GM23338 (cell line): ENCODE results near the gene ZBTB7C. TPM values are rescaled to one million over a fixed set of nuclear protein-coding genes. Genes with fewer than 3 reads are reported as not detected.

Experiments used
- ATAC-seq: fragments of 200-7000 bp; cut with Tn5 transposase; 3 replicates; pipeline ENCODE4 v1.9.1; 2020
- DNase-seq: peaks from one replicate; pipeline ENCODE4 v3.0.0-alpha.2; 2015; ENCODE audit warnings: low spot score
- H2AFZ ChIP-seq: fragments of 200-600 bp; sonication (generic); 2 replicates; pipeline ENCODE4 v1.8.0; 2016; ENCODE audit warnings: antibody characterized with exemption, mild to moderate bottlenecking, moderate library complexity
- H3F3A ChIP-seq: fragments of 200-600 bp; sonication (generic); replicated peaks from 2 replicates; pipeline ENCODE4 v1.8.0; 2017; ENCODE audit warnings: antibody characterized with exemption, mixed run types, low read depth
- H3K27ac ChIP-seq: fragments of 200-600 bp; sonication (generic); 2 replicates; pipeline ENCODE4 v1.6.1; 2016; ENCODE audit warnings: low read depth
- H3K27me3 ChIP-seq: fragments of 200-600 bp; sonication (generic); 2 replicates; pipeline ENCODE4 v1.8.0; 2016; ENCODE audit warnings: mild to moderate bottlenecking, mixed run types, moderate library complexity; ENCODE audit not compliant: insufficient read depth
- H3K36me3 ChIP-seq: fragments of 200-600 bp; sonication (generic); 2 replicates; pipeline ENCODE4 v1.8.0; 2016; ENCODE audit warnings: mild to moderate bottlenecking; ENCODE audit not compliant: insufficient read depth
- H3K4me1 ChIP-seq: fragments of 200-600 bp; sonication (generic); 2 replicates; pipeline ENCODE4 v1.8.0; 2016; ENCODE audit warnings: mild to moderate bottlenecking, moderate library complexity; ENCODE audit not compliant: insufficient read depth
- H3K4me2 ChIP-seq: fragments of 200-600 bp; sonication (generic); 2 replicates; pipeline ENCODE4 v1.7.1; 2017; ENCODE audit warnings: mixed run types
- H3K4me3 ChIP-seq: fragments of 200-600 bp; sonication (generic); 2 replicates; pipeline ENCODE4 v1.6.1; 2016; ENCODE audit warnings: mixed run types
- H3K79me2 ChIP-seq: fragments of 200-600 bp; sonication (generic); replicated peaks from 2 replicates; pipeline ENCODE4 v1.8.0; 2017; ENCODE audit warnings: mild to moderate bottlenecking; ENCODE audit not compliant: insufficient read depth
- H3K9me2 ChIP-seq: fragments of 200-600 bp; sonication (generic); 2 replicates; pipeline ENCODE4 v1.8.0; 2017; ENCODE audit not compliant: insufficient read depth
- H4K20me1 ChIP-seq: fragments of 200-600 bp; sonication (generic); replicated peaks from 2 replicates; pipeline ENCODE4 v1.8.0; 2017; ENCODE audit warnings: mild to moderate bottlenecking; ENCODE audit not compliant: insufficient read depth
- H3K27ac Mint-ChIP-seq: 2 replicates; pipeline ENCODE4 v1.8.0; 2020; ENCODE audit warnings: inconsistent platforms, mild to moderate bottlenecking, moderate library complexity, mixed read lengths
- H3K27me3 Mint-ChIP-seq: 3 replicates; pipeline ENCODE4 v1.8.0; 2022; ENCODE audit warnings: low read depth, mild to moderate bottlenecking, moderate library complexity, mixed read lengths, inconsistent platforms; ENCODE audit not compliant: insufficient read depth, poor library complexity
- H3K36me3 Mint-ChIP-seq: 3 replicates; pipeline ENCODE4 v1.8.0; 2021; ENCODE audit warnings: low read depth, mild to moderate bottlenecking, inconsistent platforms, moderate library complexity, mixed read lengths
- H3K4me1 Mint-ChIP-seq: 3 replicates; pipeline ENCODE4 v1.8.0; 2020; ENCODE audit warnings: mild to moderate bottlenecking, inconsistent platforms, mixed read lengths
- H3K4me3 Mint-ChIP-seq: 3 replicates; pipeline ENCODE4 v1.8.0; 2021; ENCODE audit warnings: moderate library complexity, mild to moderate bottlenecking, inconsistent platforms, mixed read lengths
- H3K9me3 Mint-ChIP-seq: 3 replicates; pipeline ENCODE4 v1.8.0; 2020; ENCODE audit warnings: moderate library complexity, mild to moderate bottlenecking, inconsistent platforms, mixed read lengths
- CREB1 ChIP-seq: fragments of 250-450 bp; sonication (Bioruptor Pico); IDR thresholded peaks from 2 replicates; pipeline ENCODE4 v1.5.0; 2020; ENCODE audit warnings: low read depth, mild to moderate bottlenecking, moderate library complexity
- EZH2 ChIP-seq: fragments of 200-600 bp; sonication (generic); IDR thresholded peaks from one replicate; pipeline ENCODE4 v1.8.0; 2017; ENCODE audit warnings: antibody characterized with exemption, mild to moderate bottlenecking, low read depth; ENCODE audit not compliant: unreplicated experiment
- EZH2phosphoT487 ChIP-seq: fragments of 200-600 bp; sonication (generic); IDR thresholded peaks from one replicate; pipeline ENCODE4 v1.8.1; 2018; ENCODE audit warnings: antibody characterized with exemption; ENCODE audit not compliant: unreplicated experiment
- JUNB ChIP-seq: IDR thresholded peaks from one replicate; pipeline ENCODE4 v1.6.1; 2016; ENCODE audit warnings: antibody characterized with exemption; ENCODE audit not compliant: unreplicated experiment
- NANOG ChIP-seq: IDR thresholded peaks from 2 replicates; pipeline ENCODE4 v1.6.1; 2016; ENCODE audit warnings: antibody characterized with exemption, borderline replicate concordance
- POLR2AphosphoS5 ChIP-seq: IDR thresholded peaks from 2 replicates; pipeline ENCODE4 v1.6.1; 2016; ENCODE audit warnings: antibody characterized with exemption, low read depth
- STAT1 ChIP-seq: IDR thresholded peaks from one replicate; pipeline ENCODE4 v1.6.1; 2016; ENCODE audit warnings: antibody characterized with exemption; ENCODE audit not compliant: unreplicated experiment
- ZNF114 ChIP-seq: fragments of 250-450 bp; sonication (Bioruptor Pico); IDR thresholded peaks from 2 replicates; pipeline ENCODE4 v1.5.0; 2020; ENCODE audit warnings: mild to moderate bottlenecking, moderate library complexity
- ZNF331 ChIP-seq: fragments of 250-450 bp; sonication (Bioruptor Pico); IDR thresholded peaks from 2 replicates; pipeline ENCODE4 v1.5.0; 2020; ENCODE audit warnings: low read depth, mild to moderate bottlenecking, moderate library complexity
- polyA plus RNA-seq: library from polyadenylated mRNA; unstranded; fragments of >200 nt; fragmentation: Nextera tagmentation; extraction: Ambion mirVana; gene quantifications from 2 replicates; pipeline ENCODE4 v1.2.1, GENCODE V29; 2016
- total RNA-seq: library from RNA; depleted of rRNA; stranded (reverse); fragments of >200 nt; shearing (Covaris generic); gene quantifications from 2 replicates; pipeline ENCODE4 v1.2.3, GENCODE V29; 2014
- TF ChIP-seq, protein P1 (sequence below): IDR thresholded peaks from 2 replicates; pipeline ENCODE4 v1.6.1; 2016; ENCODE audit warnings: antibody characterized with exemption
- TF ChIP-seq, protein P2 (sequence below), 2 experiments: fragments of 200-600 bp in 1 of 2; sonication (generic) in 1 of 2; conservative IDR thresholded peaks; 2 replicates each; pipeline versions ENCODE4 v1.5.1 to v1.6.1; 2016 to 2017; ENCODE audit warnings: antibody characterized with exemption in 2 of 2, low read depth in 2 of 2, mild to moderate bottlenecking in 2 of 2, moderate library complexity in 1 of 2
- TF ChIP-seq, protein P3 (sequence below): IDR thresholded peaks from one replicate; pipeline ENCODE4 v1.6.1; 2018; ENCODE audit warnings: antibody characterized with exemption; ENCODE audit not compliant: unreplicated experiment
- TF ChIP-seq, protein P4 (sequence below): fragments of 250-450 bp; sonication (Bioruptor Pico); IDR thresholded peaks from 2 replicates; pipeline ENCODE4 v1.5.0; 2020; ENCODE audit warnings: mild to moderate bottlenecking, moderate library complexity

Gene ZBTB7C
- total and polyA plus RNA-seq, 2 experiments from 2014 or later = 0.03 to 0.14 TPM

DNA sequence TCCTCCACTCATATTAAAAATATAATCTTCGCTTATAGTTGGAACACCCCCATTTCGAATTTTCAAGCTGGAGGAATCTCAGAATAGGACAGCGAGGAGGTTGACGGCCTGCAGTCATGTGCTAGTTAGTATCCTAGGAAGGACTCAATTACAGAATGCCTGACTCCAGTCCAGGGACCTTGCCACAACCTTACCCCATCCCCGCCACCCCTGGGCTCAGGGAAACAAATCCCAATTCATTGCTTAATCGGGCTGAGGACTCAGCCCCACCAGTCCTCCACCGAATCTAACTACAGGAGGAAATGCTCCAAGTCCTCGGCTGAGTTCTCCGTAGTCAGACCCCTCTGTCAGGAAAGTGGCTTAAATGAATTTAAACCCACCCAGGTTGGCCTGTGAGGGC is 31.7 kb upstream of the ZBTB7C start:
- TF ChIP-seq STAT1 (no peak), POLR2AphosphoS5 (no peak), CREB1 (CRISPR knock-in tag) (no peak), EZH2phosphoT487 (no peak), ZNF114 (CRISPR knock-in tag) (no peak), JUNB (no peak), NANOG (no peak), EZH2 (no peak), ZNF331 (no peak)
- TF ChIP-seq, protein P1, sequence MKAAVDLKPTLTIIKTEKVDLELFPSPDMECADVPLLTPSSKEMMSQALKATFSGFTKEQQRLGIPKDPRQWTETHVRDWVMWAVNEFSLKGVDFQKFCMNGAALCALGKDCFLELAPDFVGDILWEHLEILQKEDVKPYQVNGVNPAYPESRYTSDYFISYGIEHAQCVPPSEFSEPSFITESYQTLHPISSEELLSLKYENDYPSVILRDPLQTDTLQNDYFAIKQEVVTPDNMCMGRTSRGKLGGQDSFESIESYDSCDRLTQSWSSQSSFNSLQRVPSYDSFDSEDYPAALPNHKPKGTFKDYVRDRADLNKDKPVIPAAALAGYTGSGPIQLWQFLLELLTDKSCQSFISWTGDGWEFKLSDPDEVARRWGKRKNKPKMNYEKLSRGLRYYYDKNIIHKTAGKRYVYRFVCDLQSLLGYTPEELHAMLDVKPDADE = no peak
- TF ChIP-seq, protein P2, sequence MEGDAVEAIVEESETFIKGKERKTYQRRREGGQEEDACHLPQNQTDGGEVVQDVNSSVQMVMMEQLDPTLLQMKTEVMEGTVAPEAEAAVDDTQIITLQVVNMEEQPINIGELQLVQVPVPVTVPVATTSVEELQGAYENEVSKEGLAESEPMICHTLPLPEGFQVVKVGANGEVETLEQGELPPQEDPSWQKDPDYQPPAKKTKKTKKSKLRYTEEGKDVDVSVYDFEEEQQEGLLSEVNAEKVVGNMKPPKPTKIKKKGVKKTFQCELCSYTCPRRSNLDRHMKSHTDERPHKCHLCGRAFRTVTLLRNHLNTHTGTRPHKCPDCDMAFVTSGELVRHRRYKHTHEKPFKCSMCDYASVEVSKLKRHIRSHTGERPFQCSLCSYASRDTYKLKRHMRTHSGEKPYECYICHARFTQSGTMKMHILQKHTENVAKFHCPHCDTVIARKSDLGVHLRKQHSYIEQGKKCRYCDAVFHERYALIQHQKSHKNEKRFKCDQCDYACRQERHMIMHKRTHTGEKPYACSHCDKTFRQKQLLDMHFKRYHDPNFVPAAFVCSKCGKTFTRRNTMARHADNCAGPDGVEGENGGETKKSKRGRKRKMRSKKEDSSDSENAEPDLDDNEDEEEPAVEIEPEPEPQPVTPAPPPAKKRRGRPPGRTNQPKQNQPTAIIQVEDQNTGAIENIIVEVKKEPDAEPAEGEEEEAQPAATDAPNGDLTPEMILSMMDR (conservative IDR thresholded peaks at IDR 0.05; ENCODE audit: low read depth in 2 of 2) = no peak
- TF ChIP-seq, protein P3, sequence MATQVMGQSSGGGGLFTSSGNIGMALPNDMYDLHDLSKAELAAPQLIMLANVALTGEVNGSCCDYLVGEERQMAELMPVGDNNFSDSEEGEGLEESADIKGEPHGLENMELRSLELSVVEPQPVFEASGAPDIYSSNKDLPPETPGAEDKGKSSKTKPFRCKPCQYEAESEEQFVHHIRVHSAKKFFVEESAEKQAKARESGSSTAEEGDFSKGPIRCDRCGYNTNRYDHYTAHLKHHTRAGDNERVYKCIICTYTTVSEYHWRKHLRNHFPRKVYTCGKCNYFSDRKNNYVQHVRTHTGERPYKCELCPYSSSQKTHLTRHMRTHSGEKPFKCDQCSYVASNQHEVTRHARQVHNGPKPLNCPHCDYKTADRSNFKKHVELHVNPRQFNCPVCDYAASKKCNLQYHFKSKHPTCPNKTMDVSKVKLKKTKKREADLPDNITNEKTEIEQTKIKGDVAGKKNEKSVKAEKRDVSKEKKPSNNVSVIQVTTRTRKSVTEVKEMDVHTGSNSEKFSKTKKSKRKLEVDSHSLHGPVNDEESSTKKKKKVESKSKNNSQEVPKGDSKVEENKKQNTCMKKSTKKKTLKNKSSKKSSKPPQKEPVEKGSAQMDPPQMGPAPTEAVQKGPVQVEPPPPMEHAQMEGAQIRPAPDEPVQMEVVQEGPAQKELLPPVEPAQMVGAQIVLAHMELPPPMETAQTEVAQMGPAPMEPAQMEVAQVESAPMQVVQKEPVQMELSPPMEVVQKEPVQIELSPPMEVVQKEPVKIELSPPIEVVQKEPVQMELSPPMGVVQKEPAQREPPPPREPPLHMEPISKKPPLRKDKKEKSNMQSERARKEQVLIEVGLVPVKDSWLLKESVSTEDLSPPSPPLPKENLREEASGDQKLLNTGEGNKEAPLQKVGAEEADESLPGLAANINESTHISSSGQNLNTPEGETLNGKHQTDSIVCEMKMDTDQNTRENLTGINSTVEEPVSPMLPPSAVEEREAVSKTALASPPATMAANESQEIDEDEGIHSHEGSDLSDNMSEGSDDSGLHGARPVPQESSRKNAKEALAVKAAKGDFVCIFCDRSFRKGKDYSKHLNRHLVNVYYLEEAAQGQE = no peak
- TF ChIP-seq, protein P4, sequence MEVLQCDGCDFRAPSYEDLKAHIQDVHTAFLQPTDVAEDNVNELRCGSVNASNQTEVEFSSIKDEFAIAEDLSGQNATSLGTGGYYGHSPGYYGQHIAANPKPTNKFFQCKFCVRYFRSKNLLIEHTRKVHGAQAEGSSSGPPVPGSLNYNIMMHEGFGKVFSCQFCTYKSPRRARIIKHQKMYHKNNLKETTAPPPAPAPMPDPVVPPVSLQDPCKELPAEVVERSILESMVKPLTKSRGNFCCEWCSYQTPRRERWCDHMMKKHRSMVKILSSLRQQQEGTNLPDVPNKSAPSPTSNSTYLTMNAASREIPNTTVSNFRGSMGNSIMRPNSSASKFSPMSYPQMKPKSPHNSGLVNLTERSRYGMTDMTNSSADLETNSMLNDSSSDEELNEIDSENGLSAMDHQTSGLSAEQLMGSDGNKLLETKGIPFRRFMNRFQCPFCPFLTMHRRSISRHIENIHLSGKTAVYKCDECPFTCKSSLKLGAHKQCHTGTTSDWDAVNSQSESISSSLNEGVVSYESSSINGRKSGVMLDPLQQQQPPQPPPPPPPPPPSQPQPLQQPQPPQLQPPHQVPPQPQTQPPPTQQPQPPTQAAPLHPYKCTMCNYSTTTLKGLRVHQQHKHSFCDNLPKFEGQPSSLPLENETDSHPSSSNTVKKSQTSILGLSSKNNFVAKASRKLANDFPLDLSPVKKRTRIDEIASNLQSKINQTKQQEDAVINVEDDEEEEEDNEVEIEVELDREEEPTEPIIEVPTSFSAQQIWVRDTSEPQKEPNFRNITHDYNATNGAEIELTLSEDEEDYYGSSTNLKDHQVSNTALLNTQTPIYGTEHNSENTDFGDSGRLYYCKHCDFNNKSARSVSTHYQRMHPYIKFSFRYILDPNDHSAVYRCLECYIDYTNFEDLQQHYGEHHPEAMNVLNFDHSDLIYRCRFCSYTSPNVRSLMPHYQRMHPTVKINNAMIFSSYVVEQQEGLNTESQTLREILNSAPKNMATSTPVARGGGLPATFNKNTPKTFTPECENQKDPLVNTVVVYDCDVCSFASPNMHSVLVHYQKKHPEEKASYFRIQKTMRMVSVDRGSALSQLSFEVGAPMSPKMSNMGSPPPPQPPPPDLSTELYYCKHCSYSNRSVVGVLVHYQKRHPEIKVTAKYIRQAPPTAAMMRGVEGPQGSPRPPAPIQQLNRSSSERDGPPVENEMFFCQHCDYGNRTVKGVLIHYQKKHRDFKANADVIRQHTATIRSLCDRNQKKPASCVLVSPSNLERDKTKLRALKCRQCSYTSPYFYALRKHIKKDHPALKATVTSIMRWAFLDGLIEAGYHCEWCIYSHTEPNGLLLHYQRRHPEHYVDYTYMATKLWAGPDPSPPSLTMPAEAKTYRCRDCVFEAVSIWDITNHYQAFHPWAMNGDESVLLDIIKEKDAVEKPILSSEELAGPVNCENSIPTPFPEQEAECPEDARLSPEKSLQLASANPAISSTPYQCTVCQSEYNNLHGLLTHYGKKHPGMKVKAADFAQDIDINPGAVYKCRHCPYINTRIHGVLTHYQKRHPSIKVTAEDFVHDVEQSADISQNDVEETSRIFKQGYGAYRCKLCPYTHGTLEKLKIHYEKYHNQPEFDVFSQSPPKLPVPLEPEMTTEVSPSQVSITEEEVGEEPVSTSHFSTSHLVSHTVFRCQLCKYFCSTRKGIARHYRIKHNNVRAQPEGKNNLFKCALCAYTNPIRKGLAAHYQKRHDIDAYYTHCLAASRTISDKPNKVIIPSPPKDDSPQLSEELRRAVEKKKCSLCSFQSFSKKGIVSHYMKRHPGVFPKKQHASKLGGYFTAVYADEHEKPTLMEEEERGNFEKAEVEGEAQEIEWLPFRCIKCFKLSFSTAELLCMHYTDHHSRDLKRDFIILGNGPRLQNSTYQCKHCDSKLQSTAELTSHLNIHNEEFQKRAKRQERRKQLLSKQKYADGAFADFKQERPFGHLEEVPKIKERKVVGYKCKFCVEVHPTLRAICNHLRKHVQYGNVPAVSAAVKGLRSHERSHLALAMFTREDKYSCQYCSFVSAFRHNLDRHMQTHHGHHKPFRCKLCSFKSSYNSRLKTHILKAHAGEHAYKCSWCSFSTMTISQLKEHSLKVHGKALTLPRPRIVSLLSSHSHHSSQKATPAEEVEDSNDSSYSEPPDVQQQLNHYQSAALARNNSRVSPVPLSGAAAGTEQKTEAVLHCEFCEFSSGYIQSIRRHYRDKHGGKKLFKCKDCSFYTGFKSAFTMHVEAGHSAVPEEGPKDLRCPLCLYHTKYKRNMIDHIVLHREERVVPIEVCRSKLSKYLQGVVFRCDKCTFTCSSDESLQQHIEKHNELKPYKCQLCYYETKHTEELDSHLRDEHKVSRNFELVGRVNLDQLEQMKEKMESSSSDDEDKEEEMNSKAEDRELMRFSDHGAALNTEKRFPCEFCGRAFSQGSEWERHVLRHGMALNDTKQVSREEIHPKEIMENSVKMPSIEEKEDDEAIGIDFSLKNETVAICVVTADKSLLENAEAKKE (CRISPR knock-in tag) = no peak
- no peaks in the 10 kb centered on the region for H4K20me1 ChIP-seq
- no peak overlapping the region for H3K4me2 ChIP-seq
- Mint-ChIP-seq H3K36me3 (no peaks in the 10 kb centered on the region), H3K4me1 (peaks cover 2% of the 10 kb centered on the region), H3K9me3 (no peaks in the 10 kb centered on the region), H3K4me3 (no peak overlapping the region), H3K27me3 (peaks cover 4% of the 10 kb centered on the region), H3K27ac (no peak overlapping the region)
- H3K27me3 ChIP-seq = no peaks in the 10 kb centered on the region
- no peaks in the 10 kb centered on the region for H3K4me1 ChIP-seq
- H2AFZ ChIP-seq = 0 out of 2 replicates have a peak overlapping the region, but pooled peaks have one; percentile 32
- H3K79me2 ChIP-seq = no peaks in the 10 kb centered on the region
- H3K36me3 ChIP-seq = no peaks in the 10 kb centered on the region
- ATAC-seq (no peak), DNase-seq (no peak)
- H3F3A ChIP-seq = no peaks in the 10 kb centered on the region
- H3K27ac ChIP-seq = no peak overlapping the region
- no peaks in the 10 kb centered on the region for H3K9me2 ChIP-seq
- H3K4me3 ChIP-seq = no peak overlapping the region
